MM.1S (cell line): Measurements from ENCODE around the gene CYTH4.

Source experiments
- DNase-seq: peaks from one replicate; pipeline ENCODE4 v3.0.0-alpha.2; 2015
- H2AFZ ChIP-seq: fragments of 300-600 bp; sonication (generic); 2 replicates; pipeline ENCODE4 v1.6.0; 2016; ENCODE audit warnings: antibody characterized with exemption, low read length
- H3F3A ChIP-seq: fragments of 300-600 bp; sonication (generic); 2 replicates; pipeline ENCODE4 v1.6.1; 2016; ENCODE audit warnings: mild to moderate bottlenecking, antibody characterized with exemption, low read length, moderate library complexity, mixed read lengths; ENCODE audit not compliant: insufficient read depth
- H3K27ac ChIP-seq: fragments of 300-600 bp; sonication (generic); 2 replicates; pipeline ENCODE4 v1.5.1; 2016; ENCODE audit warnings: mild to moderate bottlenecking, low read length
- H3K27me3 ChIP-seq: fragments of 300-600 bp; sonication (generic); replicated peaks from 2 replicates; pipeline ENCODE4 v1.6.0; 2016; ENCODE audit warnings: low read length; ENCODE audit not compliant: insufficient read depth
- H3K36me3 ChIP-seq: fragments of 300-600 bp; sonication (generic); replicated peaks from 2 replicates; pipeline ENCODE4 v1.6.1; 2016; ENCODE audit warnings: mild to moderate bottlenecking, low read length, mixed read lengths; ENCODE audit not compliant: insufficient read depth
- H3K4me1 ChIP-seq: fragments of 300-600 bp; sonication (generic); 2 replicates; pipeline ENCODE4 v1.6.1; 2016; ENCODE audit warnings: low read length, mixed read lengths
- H3K4me2 ChIP-seq: fragments of 300-600 bp; sonication (generic); 2 replicates; pipeline ENCODE4 v1.6.0; 2016; ENCODE audit warnings: low read depth, low read length
- H3K4me3 ChIP-seq: fragments of 300-600 bp; sonication (generic); 2 replicates; pipeline ENCODE4 v1.5.1; 2016; ENCODE audit warnings: low read length, mixed read lengths
- H3K79me2 ChIP-seq: fragments of 300-600 bp; sonication (generic); 2 replicates; pipeline ENCODE4 v1.6.1; 2016; ENCODE audit warnings: mixed run types, low read length, mixed read lengths
- H3K9ac ChIP-seq: fragments of 300-600 bp; sonication (generic); 2 replicates; pipeline ENCODE4 v1.6.1; 2016; ENCODE audit warnings: low read length, mixed read lengths
- H3K9me2 ChIP-seq: fragments of 300-600 bp; sonication (generic); replicated peaks from 2 replicates; pipeline ENCODE4 v1.6.1; 2016; ENCODE audit warnings: mild to moderate bottlenecking, low read length, mixed read lengths; ENCODE audit not compliant: insufficient read depth
- H3K9me3 ChIP-seq: fragments of 300-600 bp; sonication (generic); replicated peaks from 2 replicates; pipeline ENCODE4 v1.6.1; 2016; ENCODE audit warnings: mild to moderate bottlenecking, low read length, mixed read lengths; ENCODE audit not compliant: insufficient read depth
- H4K20me1 ChIP-seq: fragments of 300-600 bp; sonication (generic); 2 replicates; pipeline ENCODE4 v1.6.1; 2016; ENCODE audit warnings: mild to moderate bottlenecking, low read length, moderate library complexity, mixed read lengths; ENCODE audit not compliant: insufficient read depth
- CTCF ChIP-seq: fragments of 300-600 bp; sonication (generic); IDR thresholded peaks from 2 replicates; pipeline ENCODE4 v1.5.1; 2016; ENCODE audit warnings: antibody characterized with exemption, low read length, mixed read lengths
- EZH2 ChIP-seq: fragments of 300-600 bp; sonication (generic); optimal IDR thresholded peaks from 2 replicates; pipeline ENCODE3; 2017; ENCODE audit warnings: low read depth, mild to moderate bottlenecking, antibody characterized with exemption, low read length, mixed read lengths
- EZH2phosphoT487 ChIP-seq: fragments of 300-600 bp; sonication (generic); IDR thresholded peaks from 2 replicates; pipeline ENCODE4 v1.6.1; 2018; ENCODE audit warnings: antibody characterized with exemption, low read length

Gene CYTH4

GRCh38 chr22:37273126-37273845 is 9.0 kb upstream of the CYTH4 start:
- 0 out of 2 replicates have a peak, but pooled peaks cover 11% of the 10 kb centered on the region for H3K27me3 ChIP-seq
- no peaks in the 10 kb centered on the region for H4K20me1 ChIP-seq
- no peaks in the 10 kb centered on the region for H3K9me3 ChIP-seq
- H3K79me2 ChIP-seq = no peaks in the 10 kb centered on the region
- no peaks in the 10 kb centered on the region for H3K9me2 ChIP-seq
- no peak for DNase-seq
- H3F3A ChIP-seq = no peaks in the 10 kb centered on the region
- no peak overlapping the region for H3K27ac ChIP-seq
- no peak overlapping the region for H2AFZ ChIP-seq
- no peaks in the 10 kb centered on the region for H3K36me3 ChIP-seq
- no peaks in the 10 kb centered on the region for H3K4me1 ChIP-seq
- no peak overlapping the region for H3K4me3 ChIP-seq
- TF ChIP-seq EZH2phosphoT487 = no peak
- TF ChIP-seq EZH2 = no peak
- TF ChIP-seq CTCF = no peak
- no peak overlapping the region for H3K9ac ChIP-seq
- no peak overlapping the region for H3K4me2 ChIP-seq

GRCh38 chr22:37273846-37274225 is 8.5 kb upstream of the CYTH4 start:
- Histone ChIP-seq H3K4me2 (no peak overlapping the region), H4K20me1 (no peaks in the 10 kb centered on the region), H3K9me2 (no peaks in the 10 kb centered on the region), H3K4me1 (no peaks in the 10 kb centered on the region), H3K27me3 (0 out of 2 replicates have a peak, but pooled peaks cover 11% of the 10 kb centered on the region), H3K4me3 (no peak overlapping the region), H3K27ac (no peak overlapping the region), H2AFZ (no peak overlapping the region), H3K9ac (no peak overlapping the region), H3F3A (no peaks in the 10 kb centered on the region), H3K36me3 (no peaks in the 10 kb centered on the region), H3K79me2 (no peaks in the 10 kb centered on the region), H3K9me3 (no peaks in the 10 kb centered on the region)
- no peak for DNase-seq
- TF ChIP-seq CTCF = no peak
- TF ChIP-seq EZH2phosphoT487 = no peak
- no peak for TF ChIP-seq EZH2

GRCh38 chr22:37274380-37274862 is 7.9 kb upstream of the CYTH4 start:
- H3K27me3 ChIP-seq = 0 out of 2 replicates have a peak, but pooled peaks cover 9% of the 10 kb centered on the region
- no peak overlapping the region for H3K27ac ChIP-seq
- H3K9me3 ChIP-seq = no peaks in the 10 kb centered on the region
- no peak overlapping the region for H2AFZ ChIP-seq
- H3K36me3 ChIP-seq = no peaks in the 10 kb centered on the region
- H4K20me1 ChIP-seq = no peaks in the 10 kb centered on the region
- H3K9ac ChIP-seq = no peak overlapping the region
- no peaks in the 10 kb centered on the region for H3K9me2 ChIP-seq
- H3K4me3 ChIP-seq = no peak overlapping the region
- H3K4me1 ChIP-seq = no peaks in the 10 kb centered on the region
- no peaks in the 10 kb centered on the region for H3K79me2 ChIP-seq
- no peak for DNase-seq
- H3F3A ChIP-seq = no peaks in the 10 kb centered on the region
- no peak for TF ChIP-seq EZH2
- no peak for TF ChIP-seq CTCF
- TF ChIP-seq EZH2phosphoT487 = no peak
- no peak overlapping the region for H3K4me2 ChIP-seq
